Fibroblast of pulmonary artery (primary cell): Measurements from ENCODE around the gene LIMS1.
"Not testable (repeated sequence)": the region's sequence is repeated elsewhere in the genome, so short reads cannot be mapped to it uniquely, and the experiment has no call there.

Experiments
- DNase-seq: peaks from one replicate; pipeline ENCODE4 v3.0.0-alpha.2; 2010; ENCODE audit warnings: low read depth
- H3K4me3 ChIP-seq: replicated peaks from 2 replicates; pipeline ENCODE4 v1.5.1; 2011; ENCODE audit warnings: low read depth, mild to moderate bottlenecking, control low read depth, low read length, moderate library complexity
- TF ChIP-seq, protein P1 (sequence below): IDR thresholded peaks from 2 replicates; pipeline ENCODE4 v1.5.1; 2011; ENCODE audit warnings: mild to moderate bottlenecking, control low read depth, low read length, inconsistent platforms; ENCODE audit errors: missing control alignments

The LIMS1 gene

DNA sequence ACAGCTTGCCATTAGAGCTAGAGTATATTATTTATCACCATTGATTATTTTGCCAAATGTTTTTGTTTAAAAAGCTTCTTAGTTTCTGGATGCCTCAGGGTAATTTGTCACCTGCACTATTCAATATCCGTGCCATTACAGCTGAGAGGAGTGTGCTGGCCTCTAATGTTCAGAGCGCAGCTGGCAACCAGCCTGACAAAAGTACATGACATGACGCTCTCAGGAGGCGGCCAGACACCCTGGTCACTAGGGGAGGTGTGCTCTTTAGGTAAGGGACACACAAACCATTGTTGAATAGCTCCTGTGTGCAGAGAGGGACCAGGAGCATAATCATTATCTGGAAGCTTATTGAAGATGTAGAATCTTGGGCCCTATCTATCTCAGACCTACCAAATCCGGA, 20.3 kb downstream of the LIMS1 start:
- TF ChIP-seq, protein P1, sequence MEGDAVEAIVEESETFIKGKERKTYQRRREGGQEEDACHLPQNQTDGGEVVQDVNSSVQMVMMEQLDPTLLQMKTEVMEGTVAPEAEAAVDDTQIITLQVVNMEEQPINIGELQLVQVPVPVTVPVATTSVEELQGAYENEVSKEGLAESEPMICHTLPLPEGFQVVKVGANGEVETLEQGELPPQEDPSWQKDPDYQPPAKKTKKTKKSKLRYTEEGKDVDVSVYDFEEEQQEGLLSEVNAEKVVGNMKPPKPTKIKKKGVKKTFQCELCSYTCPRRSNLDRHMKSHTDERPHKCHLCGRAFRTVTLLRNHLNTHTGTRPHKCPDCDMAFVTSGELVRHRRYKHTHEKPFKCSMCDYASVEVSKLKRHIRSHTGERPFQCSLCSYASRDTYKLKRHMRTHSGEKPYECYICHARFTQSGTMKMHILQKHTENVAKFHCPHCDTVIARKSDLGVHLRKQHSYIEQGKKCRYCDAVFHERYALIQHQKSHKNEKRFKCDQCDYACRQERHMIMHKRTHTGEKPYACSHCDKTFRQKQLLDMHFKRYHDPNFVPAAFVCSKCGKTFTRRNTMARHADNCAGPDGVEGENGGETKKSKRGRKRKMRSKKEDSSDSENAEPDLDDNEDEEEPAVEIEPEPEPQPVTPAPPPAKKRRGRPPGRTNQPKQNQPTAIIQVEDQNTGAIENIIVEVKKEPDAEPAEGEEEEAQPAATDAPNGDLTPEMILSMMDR: no peak
- H3K4me3 ChIP-seq: no peak overlapping the region
- DNase-seq: no peak

DNA sequence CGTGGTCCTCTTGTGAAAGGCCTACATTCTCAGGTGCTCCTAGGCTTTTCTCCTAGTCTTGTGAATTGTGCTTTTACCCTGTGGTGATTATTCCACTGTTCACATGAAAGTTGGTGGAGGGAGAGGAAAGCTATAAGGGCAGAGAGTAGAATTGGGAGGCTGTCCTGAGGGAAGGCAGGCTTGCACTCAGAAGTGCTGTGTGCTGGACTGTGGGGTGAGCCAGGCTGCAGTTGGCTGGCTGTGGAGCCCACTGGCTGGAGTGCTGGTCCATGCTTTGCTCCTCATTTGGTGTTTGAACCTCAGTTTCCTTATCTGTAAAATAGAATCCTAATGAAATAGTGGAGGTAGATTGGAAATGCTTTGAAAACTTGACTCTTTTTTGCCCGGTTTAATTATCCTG, 21.3 kb downstream of the LIMS1 start:
- H3K4me3 ChIP-seq: no peak overlapping the region
- TF ChIP-seq, protein P1: no peak
- DNase-seq: no peak

DNA sequence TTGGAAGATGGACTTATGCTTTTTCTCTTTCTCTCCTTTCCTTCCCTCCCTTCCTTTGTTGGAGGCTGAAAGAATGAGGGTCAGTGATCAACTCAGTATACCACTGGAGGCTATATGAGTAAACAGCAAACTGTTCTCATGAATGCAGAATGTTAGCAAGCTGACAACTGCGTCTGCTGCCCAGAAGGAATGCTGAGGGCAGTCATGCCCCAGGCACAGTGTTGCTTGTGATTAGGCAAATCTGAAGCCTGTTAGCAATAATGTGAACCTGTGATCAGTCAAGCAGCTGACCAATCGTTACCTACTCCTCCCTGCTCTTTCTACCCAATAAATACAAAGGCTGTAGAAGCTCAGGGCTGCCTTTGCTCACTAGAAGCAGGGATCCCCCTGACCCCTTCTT, 22.3 kb downstream of the LIMS1 start:
- DNase-seq, H3K4me3 ChIP-seq: not testable (repeated sequence)

DNA sequence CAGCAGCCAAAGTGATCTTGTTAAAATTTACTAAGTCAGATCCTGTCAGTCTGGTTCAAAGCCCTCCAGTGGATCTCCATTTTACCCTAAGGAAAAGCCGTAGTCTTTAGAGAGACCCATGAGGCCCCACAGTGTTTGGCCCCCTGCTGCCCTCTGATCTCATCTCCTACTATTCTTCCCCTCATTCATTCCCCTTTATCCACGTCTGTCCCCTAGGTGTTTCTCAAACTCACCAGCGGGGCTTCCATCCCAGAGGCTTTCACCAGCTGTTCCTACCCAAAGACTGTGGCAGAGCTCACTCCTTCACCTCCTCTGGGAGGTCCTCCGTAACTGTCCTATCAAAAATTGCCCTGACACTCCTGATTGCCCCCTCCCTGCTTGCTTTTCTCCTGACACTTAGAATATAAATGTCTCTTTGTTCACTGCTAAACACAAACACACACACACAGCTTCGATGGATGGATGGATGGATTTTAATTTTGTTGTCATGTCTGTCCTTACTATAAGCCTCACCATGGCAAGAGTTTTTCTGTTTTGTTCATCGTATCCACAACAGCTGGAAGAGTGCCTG, 26.1 kb downstream of the LIMS1 start:
- TF ChIP-seq, protein P1: no peak

DNA sequence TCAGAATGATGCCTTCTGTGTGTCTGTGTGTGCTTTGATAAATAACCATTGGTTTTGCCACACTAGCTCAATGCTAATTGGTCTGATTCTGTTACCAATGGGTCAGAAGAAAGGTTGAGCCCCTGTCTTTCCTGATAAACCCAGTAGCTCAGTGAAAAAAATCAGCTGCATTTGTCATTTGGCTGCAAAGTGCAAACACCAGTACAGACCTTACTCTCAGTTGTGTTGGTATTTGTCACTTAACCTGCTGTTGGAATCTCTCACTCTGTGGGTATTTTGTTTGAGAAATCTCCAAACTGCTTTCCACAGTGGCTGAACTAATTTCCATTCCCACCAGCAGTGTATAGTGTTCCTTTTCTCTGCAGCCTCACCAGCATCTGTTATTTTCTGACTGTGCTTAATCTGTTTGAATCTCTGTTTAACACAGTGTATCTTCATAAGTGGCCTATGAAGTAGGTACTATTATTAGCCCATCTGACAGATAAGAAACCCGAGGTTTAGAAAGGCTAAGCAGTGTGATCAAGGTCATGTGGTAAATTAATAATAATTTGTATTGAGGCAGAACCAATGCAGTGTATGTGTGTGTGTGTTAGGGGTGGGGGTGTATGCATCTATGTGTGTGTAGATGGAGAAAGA, 26.7 kb downstream of the LIMS1 start:
- TF ChIP-seq, protein P1: no peak
- no peak for DNase-seq
- H3K4me3 ChIP-seq: no peak overlapping the region

More for the DNA sequence above, 26.1 kb downstream of the LIMS1 start:
- DNase-seq: no peak
- H3K4me3 ChIP-seq: no peak overlapping the region

DNA sequence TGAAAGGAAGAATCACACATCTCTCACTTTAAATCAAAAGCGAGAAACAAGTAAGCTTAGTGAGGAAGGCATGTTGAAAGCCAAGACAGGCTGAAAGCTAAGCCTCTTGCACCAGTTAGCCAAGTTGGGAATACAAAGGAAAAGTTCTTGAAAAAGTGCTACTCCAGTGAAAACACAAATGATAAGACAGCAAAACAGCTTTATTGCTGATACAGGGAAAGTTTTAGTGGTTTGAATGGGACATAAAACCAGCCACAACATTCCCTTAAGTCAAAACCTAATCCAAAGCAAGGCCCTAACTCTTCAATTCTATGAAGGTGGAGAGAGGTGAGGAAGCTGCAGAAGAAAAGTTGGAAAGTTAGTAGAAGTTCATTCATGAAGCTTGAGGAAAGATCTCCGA, 28.0 kb downstream of the LIMS1 start:
- TF ChIP-seq, protein P1: no peak
- no peak for DNase-seq
- H3K4me3 ChIP-seq: no peak overlapping the region

DNA sequence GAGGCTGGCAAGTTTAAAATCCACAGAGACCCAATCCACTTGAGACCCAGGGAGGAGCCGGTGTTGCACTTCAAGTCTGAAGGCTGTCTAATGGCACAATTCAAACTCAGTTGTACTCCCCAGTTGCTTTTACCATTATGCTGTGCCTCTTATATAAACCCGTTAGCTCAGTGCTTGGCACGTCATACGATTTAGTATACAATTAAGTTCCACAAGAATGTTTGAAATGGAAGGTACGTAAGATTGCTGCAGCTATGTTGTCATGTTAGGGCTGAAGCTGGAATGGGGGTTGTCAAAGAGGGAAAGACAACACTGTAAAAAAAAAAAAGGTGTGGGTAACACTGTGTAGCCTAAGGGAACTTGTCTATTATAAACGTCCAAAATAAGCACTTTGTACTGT, 30.2 kb downstream of the LIMS1 start:
- no peak for DNase-seq
- TF ChIP-seq, protein P1: no peak
- H3K4me3 ChIP-seq: no peak overlapping the region
